Peyer's patch (tissue), 4 donors: ENCODE measurements around the gene NLRP6.

Experiments used
- POLR2A ChIP-seq, 2 donors: fragments of 450-650 bp; IDR thresholded peaks; one replicate each; pipeline ENCODE4 v1.5.1; 2017; ENCODE audit warnings: antibody characterized with exemption in 2 of 2, mild to moderate bottlenecking in 2 of 2, moderate library complexity in 2 of 2
- TF ChIP-seq, protein P1 (sequence below), 6 experiments: fragments of 450-650 bp in 4 of 6; fragments of 200-600 bp in 2 of 6; sonication (generic) in 1 of 6; IDR thresholded peaks; one replicate each; pipeline ENCODE4 v1.5.1; 2017 to 2019; ENCODE audit warnings: antibody characterized with exemption in 6 of 6, mild to moderate bottlenecking in 3 of 6, moderate library complexity in 1 of 6

DNA sequence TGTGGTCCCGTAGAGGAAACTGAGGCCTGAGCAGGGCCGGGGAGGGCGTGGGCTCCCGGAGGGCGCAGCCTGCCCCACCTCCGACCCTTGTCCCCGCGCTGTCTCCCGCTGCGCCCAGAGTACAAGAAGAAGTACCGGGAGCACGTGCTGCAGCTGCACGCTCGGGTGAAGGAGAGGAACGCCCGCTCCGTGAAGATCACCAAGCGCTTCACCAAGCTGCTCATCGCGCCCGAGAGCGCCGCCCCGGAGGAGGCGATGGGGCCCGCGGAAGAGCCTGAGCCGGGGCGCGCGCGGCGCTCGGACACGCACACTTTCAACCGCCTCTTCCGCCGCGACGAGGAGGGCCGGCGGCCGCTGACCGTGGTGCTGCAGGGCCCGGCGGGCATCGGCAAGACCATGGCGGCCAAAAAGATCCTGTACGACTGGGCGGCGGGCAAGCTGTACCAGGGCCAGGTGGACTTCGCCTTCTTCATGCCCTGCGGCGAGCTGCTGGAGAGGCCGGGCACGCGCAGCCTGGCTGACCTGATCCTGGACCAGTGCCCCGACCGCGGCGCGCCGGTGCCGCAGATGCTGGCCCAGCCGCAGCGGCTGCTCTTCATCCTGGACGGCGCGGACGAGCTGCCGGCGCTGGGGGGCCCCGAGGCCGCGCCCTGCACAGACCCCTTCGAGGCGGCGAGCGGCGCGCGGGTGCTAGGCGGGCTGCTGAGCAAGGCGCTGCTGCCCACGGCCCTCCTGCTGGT is 1.9 kb downstream of the NLRP6 start:
- TF ChIP-seq, protein P1, sequence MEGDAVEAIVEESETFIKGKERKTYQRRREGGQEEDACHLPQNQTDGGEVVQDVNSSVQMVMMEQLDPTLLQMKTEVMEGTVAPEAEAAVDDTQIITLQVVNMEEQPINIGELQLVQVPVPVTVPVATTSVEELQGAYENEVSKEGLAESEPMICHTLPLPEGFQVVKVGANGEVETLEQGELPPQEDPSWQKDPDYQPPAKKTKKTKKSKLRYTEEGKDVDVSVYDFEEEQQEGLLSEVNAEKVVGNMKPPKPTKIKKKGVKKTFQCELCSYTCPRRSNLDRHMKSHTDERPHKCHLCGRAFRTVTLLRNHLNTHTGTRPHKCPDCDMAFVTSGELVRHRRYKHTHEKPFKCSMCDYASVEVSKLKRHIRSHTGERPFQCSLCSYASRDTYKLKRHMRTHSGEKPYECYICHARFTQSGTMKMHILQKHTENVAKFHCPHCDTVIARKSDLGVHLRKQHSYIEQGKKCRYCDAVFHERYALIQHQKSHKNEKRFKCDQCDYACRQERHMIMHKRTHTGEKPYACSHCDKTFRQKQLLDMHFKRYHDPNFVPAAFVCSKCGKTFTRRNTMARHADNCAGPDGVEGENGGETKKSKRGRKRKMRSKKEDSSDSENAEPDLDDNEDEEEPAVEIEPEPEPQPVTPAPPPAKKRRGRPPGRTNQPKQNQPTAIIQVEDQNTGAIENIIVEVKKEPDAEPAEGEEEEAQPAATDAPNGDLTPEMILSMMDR (IDR thresholded peaks at IDR 0.05): no peak
- peak; percentile 40 to 50 for TF ChIP-seq POLR2A (IDR thresholded peaks at IDR 0.05)
